ENCODE data around the gene SERPINB6.

DNA sequence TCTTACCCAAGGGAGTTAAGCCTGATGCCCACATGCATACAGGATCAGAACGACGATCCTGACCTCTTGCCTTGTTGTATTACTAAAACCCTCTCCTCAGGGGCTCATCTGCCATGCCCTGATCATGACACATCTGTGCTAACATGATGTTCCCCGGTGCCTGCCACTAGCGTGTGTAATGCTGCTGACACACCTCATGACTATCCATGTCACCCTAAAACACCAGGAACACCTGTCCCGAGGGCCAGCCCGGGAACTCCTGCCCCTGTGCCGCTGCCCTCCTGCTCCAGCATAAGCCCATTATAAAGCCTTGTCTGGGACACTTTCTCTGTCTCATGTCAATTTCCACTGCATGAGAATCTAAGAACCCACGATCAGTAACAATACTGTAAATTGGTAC lies 7.6 kb downstream of the SERPINB6 start:
- TF ChIP-seq, protein P1, sequence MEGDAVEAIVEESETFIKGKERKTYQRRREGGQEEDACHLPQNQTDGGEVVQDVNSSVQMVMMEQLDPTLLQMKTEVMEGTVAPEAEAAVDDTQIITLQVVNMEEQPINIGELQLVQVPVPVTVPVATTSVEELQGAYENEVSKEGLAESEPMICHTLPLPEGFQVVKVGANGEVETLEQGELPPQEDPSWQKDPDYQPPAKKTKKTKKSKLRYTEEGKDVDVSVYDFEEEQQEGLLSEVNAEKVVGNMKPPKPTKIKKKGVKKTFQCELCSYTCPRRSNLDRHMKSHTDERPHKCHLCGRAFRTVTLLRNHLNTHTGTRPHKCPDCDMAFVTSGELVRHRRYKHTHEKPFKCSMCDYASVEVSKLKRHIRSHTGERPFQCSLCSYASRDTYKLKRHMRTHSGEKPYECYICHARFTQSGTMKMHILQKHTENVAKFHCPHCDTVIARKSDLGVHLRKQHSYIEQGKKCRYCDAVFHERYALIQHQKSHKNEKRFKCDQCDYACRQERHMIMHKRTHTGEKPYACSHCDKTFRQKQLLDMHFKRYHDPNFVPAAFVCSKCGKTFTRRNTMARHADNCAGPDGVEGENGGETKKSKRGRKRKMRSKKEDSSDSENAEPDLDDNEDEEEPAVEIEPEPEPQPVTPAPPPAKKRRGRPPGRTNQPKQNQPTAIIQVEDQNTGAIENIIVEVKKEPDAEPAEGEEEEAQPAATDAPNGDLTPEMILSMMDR (IDR thresholded peaks at IDR 0.05; ENCODE audit: low read depth, low read length, missing input control): no peak
- TF ChIP-seq, protein P2, sequence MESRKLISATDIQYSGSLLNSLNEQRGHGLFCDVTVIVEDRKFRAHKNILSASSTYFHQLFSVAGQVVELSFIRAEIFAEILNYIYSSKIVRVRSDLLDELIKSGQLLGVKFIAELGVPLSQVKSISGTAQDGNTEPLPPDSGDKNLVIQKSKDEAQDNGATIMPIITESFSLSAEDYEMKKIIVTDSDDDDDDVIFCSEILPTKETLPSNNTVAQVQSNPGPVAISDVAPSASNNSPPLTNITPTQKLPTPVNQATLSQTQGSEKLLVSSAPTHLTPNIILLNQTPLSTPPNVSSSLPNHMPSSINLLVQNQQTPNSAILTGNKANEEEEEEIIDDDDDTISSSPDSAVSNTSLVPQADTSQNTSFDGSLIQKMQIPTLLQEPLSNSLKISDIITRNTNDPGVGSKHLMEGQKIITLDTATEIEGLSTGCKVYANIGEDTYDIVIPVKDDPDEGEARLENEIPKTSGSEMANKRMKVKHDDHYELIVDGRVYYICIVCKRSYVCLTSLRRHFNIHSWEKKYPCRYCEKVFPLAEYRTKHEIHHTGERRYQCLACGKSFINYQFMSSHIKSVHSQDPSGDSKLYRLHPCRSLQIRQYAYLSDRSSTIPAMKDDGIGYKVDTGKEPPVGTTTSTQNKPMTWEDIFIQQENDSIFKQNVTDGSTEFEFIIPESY (IDR thresholded peaks at IDR 0.05): no peak
- no peak for TF ChIP-seq TAF1 (conservative IDR thresholded peaks at IDR 0.05)
